SK-N-MC (cell line): Measurements from ENCODE around the gene PYHIN1.

Experiments used
- DNase-seq: peaks from one replicate; pipeline ENCODE4 v3.0.0-alpha.2; 2011; ENCODE audit warnings: low read depth, low spot score
- H3K27ac ChIP-seq: fragments of 200-600 bp; sonication (generic); 2 replicates; pipeline ENCODE4 v1.5.1; 2016; ENCODE audit warnings: mixed run types
- H3K36me3 ChIP-seq: fragments of 200-600 bp; sonication (generic); 2 replicates; pipeline ENCODE4 v1.6.1; 2017; ENCODE audit warnings: antibody characterized with exemption, low read length, mixed read lengths; ENCODE audit not compliant: insufficient read depth
- H3K4me3 ChIP-seq: fragments of 200-600 bp; sonication (generic); 2 replicates; pipeline ENCODE4 v1.5.1; 2016
- H3K9ac ChIP-seq: fragments of 200-600 bp; sonication (generic); 2 replicates; pipeline ENCODE4 v1.8.0; 2017; ENCODE audit warnings: mixed run types, mixed read lengths; ENCODE audit not compliant: insufficient read length
- H3K9me3 ChIP-seq: fragments of 200-600 bp; sonication (generic); 2 replicates; pipeline ENCODE4 v1.6.1; 2017; ENCODE audit warnings: low read depth, mild to moderate bottlenecking, antibody characterized with exemption, low read length, moderate library complexity, mixed read lengths
- EZH2 ChIP-seq: fragments of 200-600 bp; sonication (generic); IDR thresholded peaks from one replicate; pipeline ENCODE4 v1.6.1; 2017; ENCODE audit warnings: antibody characterized with exemption
- FOXP2 ChIP-seq: optimal IDR thresholded peaks from 2 replicates; pipeline ENCODE3; 2011; ENCODE audit warnings: mild to moderate bottlenecking, moderate library complexity; ENCODE audit not compliant: insufficient read depth; ENCODE audit errors: extremely low read length, control extremely low read depth
- POLR2AphosphoS5 ChIP-seq: IDR thresholded peaks from 2 replicates; pipeline ENCODE4 v1.6.1; 2012; ENCODE audit warnings: mild to moderate bottlenecking, low read depth, low read length, borderline replicate concordance

The PYHIN1 gene

GRCh38 chr1:159012495-159012894, 81.1 kb downstream of the PYHIN1 start:
- Histone ChIP-seq H3K27ac (no peak overlapping the region), H3K9me3 (no peaks in the 10 kb centered on the region), H3K4me3 (peak overlapping the region; percentile 41), H3K9ac (peak overlapping the region; percentile 95), H3K36me3 (peaks cover 30% of the 10 kb centered on the region)
- TF ChIP-seq EZH2 (no peak), POLR2AphosphoS5 (no peak), FOXP2 (no peak)
- DNase-seq: no peak

DNA sequence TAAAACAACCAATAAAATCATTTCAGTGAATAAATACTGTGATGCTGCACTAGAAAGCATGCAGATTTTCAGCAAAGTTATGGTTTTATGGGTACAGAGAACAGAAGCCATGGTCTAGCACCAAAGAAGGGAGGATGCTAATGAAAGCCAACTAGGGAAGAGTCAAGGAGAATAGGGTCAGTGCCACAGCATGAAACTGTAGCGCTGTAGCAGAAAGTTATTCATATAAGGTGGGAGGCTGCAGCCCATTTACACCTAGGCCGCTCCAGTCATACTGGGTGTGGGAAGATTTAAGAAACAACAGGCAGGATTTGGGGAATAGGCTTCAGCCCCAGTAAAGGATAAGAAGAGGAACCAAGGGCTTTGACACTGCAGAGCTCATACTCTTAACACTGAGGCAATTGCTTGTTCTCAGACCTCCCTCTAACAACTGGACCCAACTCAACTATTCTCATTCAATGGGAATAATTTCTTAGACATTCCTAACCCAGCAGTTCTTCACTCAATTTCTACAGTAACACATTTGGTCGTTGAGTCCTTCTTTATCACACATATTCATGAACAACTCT, 82.7 kb downstream of the PYHIN1 start:
- no peaks in the 10 kb centered on the region for H3K9me3 ChIP-seq
- no peak overlapping the region for H3K9ac ChIP-seq
- H3K4me3 ChIP-seq: no peak overlapping the region
- DNase-seq: no peak
- H3K27ac ChIP-seq: no peak overlapping the region
- peaks cover 43% of the 10 kb centered on the region for H3K36me3 ChIP-seq
- no peak for TF ChIP-seq POLR2AphosphoS5
- no peak for TF ChIP-seq FOXP2
- no peak for TF ChIP-seq EZH2

- no peak overlapping the region for H3K4me3 ChIP-seq
- no peak overlapping the region for H3K9ac ChIP-seq
Measured at GRCh38 chr1:159014851-159015250, 83.5 kb downstream of the PYHIN1 start.

DNA sequence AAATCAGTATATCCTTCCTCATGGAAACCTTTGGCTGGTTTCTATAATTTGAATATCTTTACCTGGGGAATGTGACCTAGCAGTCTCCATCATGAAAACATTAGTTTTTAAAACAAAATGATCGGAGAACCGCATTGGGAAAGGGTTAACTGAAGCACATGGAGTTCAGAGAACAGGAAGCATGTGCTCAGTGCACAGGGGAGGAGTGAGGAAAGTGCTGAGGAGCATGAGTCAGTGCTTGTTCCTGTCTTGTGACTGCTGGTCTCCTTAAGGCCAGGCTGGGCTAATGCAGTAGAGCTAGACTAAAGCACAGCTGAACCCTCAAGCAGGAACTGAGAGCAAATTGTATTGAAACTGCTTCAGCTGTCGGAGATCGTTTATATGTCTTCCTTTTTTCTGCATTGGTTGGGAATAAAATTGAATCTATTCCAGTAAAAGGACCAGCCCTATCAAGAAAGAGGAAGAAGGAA, 84.1 kb downstream of the PYHIN1 start:
- Histone ChIP-seq H3K36me3 (peaks cover 52% of the 10 kb centered on the region), H3K9ac (no peak overlapping the region), H3K27ac (no peak overlapping the region), H3K4me3 (no peak overlapping the region), H3K9me3 (no peaks in the 10 kb centered on the region)
- TF ChIP-seq EZH2 (no peak), FOXP2 (no peak), POLR2AphosphoS5 (no peak)
- no peak for DNase-seq

More at GRCh38 chr1:159014851-159015250, 83.5 kb downstream of the PYHIN1 start:
- no peak for DNase-seq
- TF ChIP-seq FOXP2: no peak
- Histone ChIP-seq H3K27ac (no peak overlapping the region), H3K36me3 (peaks cover 46% of the 10 kb centered on the region), H3K9me3 (no peaks in the 10 kb centered on the region)

GRCh38 chr1:159023723-159024122, 92.4 kb downstream of the PYHIN1 start:
- no peak overlapping the region for H3K27ac ChIP-seq
- TF ChIP-seq POLR2AphosphoS5 (no peak), FOXP2 (no peak)
- H3K36me3 ChIP-seq: peaks cover 19% of the 10 kb centered on the region
- no peak overlapping the region for H3K4me3 ChIP-seq
- no peak for DNase-seq
- no peaks in the 10 kb centered on the region for H3K9me3 ChIP-seq
- H3K9ac ChIP-seq: no peak overlapping the region

- Histone ChIP-seq H3K27ac (no peak overlapping the region), H3K36me3 (peaks cover 11% of the 10 kb centered on the region), H3K4me3 (no peak overlapping the region), H3K9ac (no peak overlapping the region), H3K9me3 (no peaks in the 10 kb centered on the region)
- TF ChIP-seq EZH2 (no peak), FOXP2 (no peak), POLR2AphosphoS5 (no peak)
- DNase-seq: no peak
Measured at GRCh38 chr1:159025043-159025442, 93.7 kb downstream of the PYHIN1 start.
